Neuronal stem cell (in vitro differentiated cells): ENCODE measurements around the gene CCDC8.
A peak's percentile ranks its signal among the peaks of the same experiment; 100 is the strongest.

Source experiments
- DNase-seq: peaks from one replicate; pipeline ENCODE4 v3.0.0-alpha.2; 2013; ENCODE audit warnings: low spot score
- H2AFZ ChIP-seq: one replicate; pipeline ENCODE4 v1.6.1; 2013; ENCODE audit warnings: mild to moderate bottlenecking, low read length, inconsistent platforms
- H2AK5ac ChIP-seq: 2 replicates; pipeline ENCODE4 v1.6.1; 2013; ENCODE audit warnings: low read depth, mild to moderate bottlenecking, inconsistent platforms, low read length, moderate library complexity, mixed read lengths
- H2BK120ac ChIP-seq: 2 replicates; pipeline ENCODE4 v1.6.1; 2013; ENCODE audit warnings: low read depth, mild to moderate bottlenecking, inconsistent platforms, low read length, moderate library complexity, mixed read lengths
- H2BK12ac ChIP-seq: one replicate; pipeline ENCODE4 v1.6.1; 2013; ENCODE audit warnings: low read length, inconsistent platforms
- H2BK15ac ChIP-seq: 2 replicates; pipeline ENCODE4 v1.6.1; 2013; ENCODE audit warnings: mild to moderate bottlenecking, low read length, inconsistent platforms, mixed read lengths
- H2BK5ac ChIP-seq: one replicate; pipeline ENCODE4 v1.6.1; 2013; ENCODE audit warnings: inconsistent platforms, mild to moderate bottlenecking, low read length, moderate library complexity
- H3K14ac ChIP-seq: one replicate; pipeline ENCODE4 v1.6.1; 2013; ENCODE audit warnings: low read length, inconsistent platforms
- H3K18ac ChIP-seq: 2 replicates; pipeline ENCODE4 v1.6.1; 2013; ENCODE audit warnings: low read length, inconsistent platforms
- H3K23ac ChIP-seq: 2 replicates; pipeline ENCODE4 v1.6.1; 2013; ENCODE audit warnings: low read depth, mild to moderate bottlenecking, mixed read lengths, low read length, inconsistent platforms; ENCODE audit not compliant: poor library complexity
- H3K27ac ChIP-seq: replicated peaks from 3 replicates; pipeline ENCODE4 v1.5.1; 2013; ENCODE audit warnings: low read length, inconsistent platforms
- H3K27me3 ChIP-seq, 3 experiments: 2 replicates each; pipeline ENCODE4 v1.6.1; 2013; ENCODE audit warnings: low read length in 3 of 3, mild to moderate bottlenecking in 2 of 3, inconsistent platforms in 1 of 3, low read depth in 1 of 3, mixed read lengths in 1 of 3, moderate library complexity in 1 of 3; ENCODE audit not compliant: control insufficient read depth in 3 of 3, insufficient read depth in 3 of 3
- H3K36me3 ChIP-seq, 2 donors: replicated peaks in 1 of 2; 2 replicates each; pipeline ENCODE4 v1.6.1; 2013; ENCODE audit warnings: low read length in 2 of 2; ENCODE audit not compliant: control insufficient read depth in 2 of 2, insufficient read depth in 2 of 2
- H3K4ac ChIP-seq: 2 replicates; pipeline ENCODE4 v1.6.1; 2013; ENCODE audit warnings: inconsistent platforms, mild to moderate bottlenecking, low read length, moderate library complexity
- H3K4me1 ChIP-seq, 2 donors: 1 replicate in 1 of 2; 2 replicates in 1 of 2; pipeline ENCODE4 v1.6.1; 2013; ENCODE audit warnings: low read length in 2 of 2, low read depth in 1 of 2; ENCODE audit not compliant: control insufficient read depth in 2 of 2, insufficient read depth in 1 of 2
- H3K4me2 ChIP-seq: one replicate; pipeline ENCODE4 v1.6.1; 2013; ENCODE audit warnings: mild to moderate bottlenecking, low read length, inconsistent platforms; ENCODE audit not compliant: insufficient read depth, poor library complexity, severe bottlenecking
- H3K4me3 ChIP-seq, 2 donors: 2 replicates each; pipeline ENCODE4 v1.5.1; 2013; ENCODE audit warnings: low read length in 2 of 2, mild to moderate bottlenecking in 2 of 2, inconsistent platforms in 1 of 2, moderate library complexity in 1 of 2
- H3K79me1 ChIP-seq: one replicate; pipeline ENCODE4 v1.6.1; 2013; ENCODE audit warnings: low read depth, mild to moderate bottlenecking, inconsistent platforms, low read length, moderate library complexity
- H3K9ac ChIP-seq: one replicate; pipeline ENCODE4 v1.6.1; 2013; ENCODE audit warnings: mild to moderate bottlenecking, low read depth, low read length, inconsistent platforms; ENCODE audit not compliant: poor library complexity
- H3K9me3 ChIP-seq, 2 donors: replicated peaks in 1 of 2; 2 replicates each; pipeline versions ENCODE3 to v1.6.1; 2013; ENCODE audit warnings: low read length in 2 of 2, mild to moderate bottlenecking in 2 of 2, inconsistent platforms in 1 of 2, low read depth in 1 of 2, mixed read lengths in 1 of 2, moderate library complexity in 1 of 2; ENCODE audit not compliant: control insufficient read depth in 2 of 2, insufficient read depth in 1 of 2
- H4K8ac ChIP-seq: one replicate; pipeline ENCODE4 v1.6.1; 2013; ENCODE audit warnings: low read depth, mild to moderate bottlenecking, inconsistent platforms, low read length, moderate library complexity
- H4K91ac ChIP-seq: one replicate; pipeline ENCODE4 v1.6.1; 2013; ENCODE audit warnings: low read length, low read depth, mild to moderate bottlenecking, inconsistent platforms; ENCODE audit not compliant: poor library complexity
- WGBS, 2 donors: extraction: QIAGEN DNeasy Blood & Tissue Kit; methylation state at CpG; one replicate each; pipeline ENCODE4 v1.1.7; 2013; ENCODE audit warnings: missing lambda C conversion rate in 2 of 2, mixed read lengths in 1 of 2; ENCODE audit not compliant: insufficient read length in 2 of 2, insufficient replicate concordance in 1 of 2; ENCODE audit errors: extremely low coverage in 2 of 2; 5-methylcytosine and 5-hydroxymethylcytosine counted together

Gene CCDC8

DNA sequence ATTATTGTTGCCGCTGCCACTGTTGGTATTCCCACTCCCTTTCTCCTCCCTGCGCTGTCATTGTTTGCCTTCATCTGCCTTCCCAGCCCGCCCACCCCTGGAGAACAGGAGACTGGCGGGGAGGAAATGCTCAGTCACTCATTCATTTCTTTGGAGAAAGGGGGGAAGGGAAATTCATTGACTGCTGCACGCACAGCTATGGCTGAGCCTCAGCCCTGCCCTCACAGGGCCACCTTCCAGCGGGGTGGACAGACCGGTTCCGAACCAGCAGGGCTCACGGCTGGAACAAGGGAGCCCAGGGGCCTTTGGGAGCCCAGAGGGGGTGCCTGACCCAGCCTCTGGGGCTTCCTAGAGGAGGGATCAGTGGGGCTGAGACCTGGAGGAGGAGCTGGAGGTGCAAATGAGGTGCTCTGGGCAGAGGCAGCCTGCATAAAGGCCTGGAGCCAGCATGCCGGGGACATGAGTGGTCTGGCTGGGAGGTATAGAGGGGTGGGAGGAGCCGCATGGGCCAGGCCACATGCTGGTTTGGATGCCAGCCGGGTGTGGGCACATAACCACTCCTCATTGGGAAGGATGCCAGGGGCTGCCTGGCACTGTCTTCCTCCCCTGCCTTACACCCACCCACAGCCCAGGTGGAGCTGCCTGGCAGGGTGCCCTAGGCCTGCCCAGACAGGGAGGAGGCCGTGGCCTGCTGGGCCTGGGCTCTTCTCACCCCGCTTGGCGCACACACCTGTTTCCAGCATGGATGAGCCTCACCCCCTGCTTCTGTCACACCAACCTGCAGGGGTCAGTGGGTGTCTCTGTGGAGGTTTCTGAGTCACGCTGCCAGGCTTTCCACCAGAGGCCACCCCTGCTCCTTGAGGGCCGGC, 39.6 kb downstream of the CCDC8 start:
- H3K27ac ChIP-seq, result peak overlapping the region; percentile 94

DNA sequence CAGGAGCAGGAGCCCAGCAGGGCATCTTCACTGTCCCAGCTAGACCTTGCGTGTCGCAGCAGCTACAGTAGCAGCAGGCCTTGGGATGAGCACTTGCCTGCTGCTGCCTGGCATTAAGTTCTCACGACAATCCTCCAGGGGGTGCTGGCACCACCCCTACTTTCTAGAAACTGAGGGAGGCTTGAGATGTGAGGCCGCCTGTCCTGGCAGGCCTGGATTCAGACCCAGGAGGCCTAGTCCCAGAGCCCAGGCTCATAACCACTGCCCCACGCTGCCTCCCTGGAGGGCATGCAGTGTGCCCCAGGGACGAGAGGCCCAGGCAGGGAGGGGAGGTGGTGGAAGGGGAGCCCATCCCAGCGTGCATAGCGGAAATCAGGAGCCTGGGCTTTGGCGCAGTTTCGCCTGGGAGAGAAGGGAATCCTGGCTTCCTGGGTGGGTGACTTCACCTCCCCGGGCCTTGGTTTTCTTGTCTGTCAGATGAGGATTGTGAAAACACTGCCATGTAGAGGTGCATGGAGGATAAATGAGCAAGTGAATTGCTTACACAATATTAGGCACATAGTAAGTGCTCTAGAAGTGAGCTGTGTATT, 40.4 kb downstream of the CCDC8 start:
- Histone ChIP-seq H3K36me3 (peaks cover 22 to 84% of the 10 kb centered on the region in 2 donors), H3K4me3 (peak overlapping the region in 1 of 2 donors; percentile 39)
- DNase-seq, result peak; percentile 11

More for the DNA sequence above, 39.6 kb downstream of the CCDC8 start:
- Histone ChIP-seq H3K14ac (no peak overlapping the region), H3K4me3 (peak overlapping the region in 1 of 2 donors; percentile 11), H3K18ac (peak overlapping the region; percentile 62), H2BK12ac (peak overlapping the region; percentile 93), H3K79me1 (peaks cover 17% of the 10 kb centered on the region), H3K4me2 (peak overlapping the region; percentile 28), H3K4me1 (peaks cover 16 to 18% of the 10 kb centered on the region in 2 donors), H3K27me3 (no peaks in the 10 kb centered on the region), H3K4ac (no peak overlapping the region), H3K9me3 (peaks cover 0 to 2% of the 10 kb centered on the region in 2 donors), H2BK15ac (peak overlapping the region; percentile 62), H4K8ac (no peak overlapping the region), H3K9ac (no peak overlapping the region), H4K91ac (no peak overlapping the region), H2BK5ac (peak overlapping the region; percentile 2), H2BK120ac (peak overlapping the region; percentile 10), H3K23ac (peak overlapping the region; percentile 81), H2AFZ (no peak overlapping the region), H3K36me3 (peaks cover 20 to 84% of the 10 kb centered on the region in 2 donors), H2AK5ac (peak overlapping the region; percentile 96)
- no CpG with 5 or more reads among the region's 17 CpGs for WGBS, 2 donors
- DNase-seq, result peak; percentile 20

DNA sequence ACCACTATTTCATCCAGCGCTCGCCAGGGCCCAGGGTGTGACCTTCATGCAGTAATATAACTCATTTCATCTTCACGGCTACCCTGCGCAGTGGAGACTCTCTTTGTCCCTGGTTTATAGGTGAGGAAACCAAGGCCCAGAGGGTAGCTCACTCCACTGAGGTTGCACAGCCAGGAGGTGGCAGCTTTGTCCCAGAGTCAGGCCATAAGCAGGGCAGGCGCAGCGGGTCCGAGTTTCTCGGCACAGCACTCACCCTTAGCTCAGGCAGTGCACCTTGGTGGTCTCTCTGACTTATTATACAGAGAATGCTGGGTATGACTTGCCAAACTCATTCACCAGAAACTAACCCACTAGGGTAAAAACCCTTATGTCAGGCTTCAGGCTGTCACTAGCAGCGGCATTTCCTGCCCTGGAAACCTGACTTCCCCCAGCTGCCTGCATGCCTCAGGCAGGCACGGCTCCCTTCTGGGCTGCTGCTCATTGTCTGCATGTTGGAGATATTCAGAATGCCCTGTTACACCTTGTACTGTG, 41.9 kb downstream of the CCDC8 start:
- Histone ChIP-seq H3K79me1 (peaks cover 21% of the 10 kb centered on the region), H3K18ac (no peak overlapping the region), H2AFZ (no peak overlapping the region), H3K23ac (no peak overlapping the region), H2BK120ac (no peak overlapping the region), H2BK12ac (no peak overlapping the region), H4K8ac (no peak overlapping the region), H4K91ac (no peak overlapping the region), H2BK15ac (no peak overlapping the region), H3K27ac (no peak overlapping the region), H3K4me2 (no peak overlapping the region), H3K14ac (no peak overlapping the region), H3K27me3 (no peaks in the 10 kb centered on the region), H3K4ac (no peak overlapping the region), H2BK5ac (no peak overlapping the region), H3K4me1 (peaks cover 18% of the 10 kb centered on the region in 2 donors), H2AK5ac (no peak overlapping the region), H3K36me3 (peaks cover 14 to 84% of the 10 kb centered on the region in 2 donors), H3K9me3 (no peaks in the 10 kb centered on the region), H3K4me3 (no peak overlapping the region), H3K9ac (no peak overlapping the region)
- no peak for DNase-seq
- WGBS, 2 donors, result no CpG with 5 or more reads among the region's 10 CpGs

More for the DNA sequence above, 40.4 kb downstream of the CCDC8 start:
- no peak overlapping the region for H2AFZ ChIP-seq
- H3K9me3 ChIP-seq, result peaks cover 0 to 2% of the 10 kb centered on the region in 2 donors
- peak overlapping the region; percentile 71 for H3K9ac ChIP-seq
- H3K18ac ChIP-seq, result peak overlapping the region; percentile 93
- peak overlapping the region; percentile 40 for H2AK5ac ChIP-seq
- no peak overlapping the region for H4K8ac ChIP-seq
- no CpG with 5 or more reads among the region's 11 CpGs for whole genome bisulfite sequencing, 2 donors
- H2BK15ac ChIP-seq, result no peak overlapping the region
- H2BK5ac ChIP-seq, result no peak overlapping the region
- no peaks in the 10 kb centered on the region for H3K27me3 ChIP-seq
- no peak overlapping the region for H3K4ac ChIP-seq
- no peak overlapping the region for H3K14ac ChIP-seq
- H3K4me1 ChIP-seq, result peaks cover 16 to 18% of the 10 kb centered on the region in 2 donors
- peak overlapping the region; percentile 18 for H2BK12ac ChIP-seq
- H3K79me1 ChIP-seq, result peaks cover 19% of the 10 kb centered on the region
- peak overlapping the region; percentile 94 for H3K27ac ChIP-seq
- no peak overlapping the region for H3K23ac ChIP-seq
- H4K91ac ChIP-seq, result no peak overlapping the region
- no peak overlapping the region for H3K4me2 ChIP-seq
- peak overlapping the region; percentile 78 for H2BK120ac ChIP-seq

DNA sequence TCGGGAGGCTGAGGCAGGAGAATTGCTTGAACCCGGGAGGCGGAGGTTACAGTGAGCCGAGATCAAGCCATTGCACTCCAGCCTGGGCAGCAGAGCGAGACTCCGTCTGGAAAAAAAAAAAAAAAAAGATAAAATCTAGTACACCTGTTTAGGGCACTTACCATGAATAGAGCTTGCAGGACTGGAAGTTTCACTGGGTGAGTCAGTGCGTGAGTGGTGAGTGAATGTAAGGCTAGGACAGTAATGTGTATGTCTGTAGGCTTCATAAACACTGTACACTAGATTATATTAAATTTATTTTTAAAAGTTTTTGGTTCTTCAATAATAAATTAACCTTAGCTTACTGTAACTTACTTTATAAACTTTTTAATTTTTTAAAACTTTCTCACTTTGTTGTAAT, 43.5 kb downstream of the CCDC8 start:
- Histone ChIP-seq H3K9ac (no peak overlapping the region), H3K9me3 (no peaks in the 10 kb centered on the region), H2BK15ac (no peak overlapping the region), H4K8ac (no peak overlapping the region), H3K23ac (no peak overlapping the region), H3K18ac (no peak overlapping the region), H3K27me3 (no peaks in the 10 kb centered on the region), H3K4ac (no peak overlapping the region), H3K36me3 (peaks cover 9 to 84% of the 10 kb centered on the region in 2 donors), H3K4me2 (no peak overlapping the region), H3K14ac (no peak overlapping the region), H2BK12ac (no peak overlapping the region), H3K79me1 (peaks cover 20% of the 10 kb centered on the region), H2BK5ac (no peak overlapping the region), H3K27ac (no peak overlapping the region), H2BK120ac (no peak overlapping the region), H2AFZ (no peak overlapping the region), H3K4me1 (peaks cover 18 to 25% of the 10 kb centered on the region in 2 donors), H3K4me3 (no peak overlapping the region), H4K91ac (no peak overlapping the region), H2AK5ac (no peak overlapping the region)
- DNase-seq, result no peak
- WGBS, 2 donors, result no CpG with 5 or more reads among the region's 7 CpGs
